Kidney (tissue), 14 donors: Measurements from ENCODE around the gene LSM3. TPM values are rescaled to one million over a fixed set of nuclear protein-coding genes. Genes with fewer than 3 reads are reported as not detected.

ENCODE experiments used
- DNase-seq, 5 donors: peaks; one replicate each; pipeline ENCODE4 v3.0.0-alpha.2; 2013 to 2020
- FAIRE-seq: peaks from 2 replicates; lab custom pipeline; 2012; peaks lifted over from hg19 to GRCh38; lab: Jason Lieb, UNC
- H3K27ac ChIP-seq, 2 donors: one replicate each; pipeline ENCODE4 v1.7.0; 2013; ENCODE audit warnings: low read depth in 2 of 2, low read length in 2 of 2, inconsistent platforms in 1 of 2
- H3K27me3 ChIP-seq: one replicate; pipeline ENCODE4 v1.7.1; 2013; ENCODE audit warnings: low read length, inconsistent platforms; ENCODE audit not compliant: control insufficient read depth, insufficient read depth
- H3K36me3 ChIP-seq, 3 donors: one replicate each; pipeline versions ENCODE4 v1.7.0 to v1.7.1; 2013; ENCODE audit warnings: low read length in 3 of 3, control low read depth in 1 of 3, inconsistent platforms in 1 of 3; ENCODE audit not compliant: insufficient read depth in 3 of 3, control insufficient read depth in 2 of 3
- H3K4me1 ChIP-seq, 3 donors: one replicate each; pipeline versions ENCODE4 v1.7.0 to v1.7.1; 2013; ENCODE audit warnings: low read length in 3 of 3, inconsistent platforms in 1 of 3, low read depth in 1 of 3; ENCODE audit not compliant: control insufficient read depth in 2 of 3, insufficient read depth in 2 of 3
- H3K4me3 ChIP-seq, 3 donors: one replicate each; pipeline versions ENCODE4 v1.7.0 to v1.8.1; 2013; ENCODE audit warnings: low read length in 3 of 3, control low read depth in 1 of 3, inconsistent platforms in 1 of 3
- H3K9ac ChIP-seq, 3 donors: one replicate each; pipeline versions ENCODE4 v1.7.0 to v1.7.1; 2013; ENCODE audit warnings: low read length in 3 of 3, control low read depth in 1 of 3, inconsistent platforms in 1 of 3
- H3K9me3 ChIP-seq, 3 donors: one replicate each; pipeline versions ENCODE4 v1.7.0 to v1.7.1; 2013; ENCODE audit warnings: low read length in 3 of 3, control low read depth in 1 of 3, inconsistent platforms in 1 of 3; ENCODE audit not compliant: control insufficient read depth in 2 of 3, insufficient read depth in 1 of 3
- intact Hi-C: fragments of 100-400 bp; cut with DNase I; formaldehyde crosslinking; loops from one replicate; pipeline ENCODE4 v1.11.1; 2022
- polyA plus RNA-seq: library from polyadenylated mRNA; stranded (reverse); fragments of 350-450 nt; fragmentation: Illumina TruSeq; extraction: RNeasy Lipid Tissue Mini Kit (QIAGEN cat#74804); gene quantifications from one replicate; pipeline ENCODE4 v1.2.3, GENCODE V29; 2014; ENCODE audit warnings: low read depth, low replicate concordance; ENCODE audit not compliant: insufficient read depth
- total RNA-seq: library from RNA; stranded (reverse); fragmentation: NEBNext Ultra II Directional; extraction: Animal tissue kit (Norgen Biotek cat#: 25700); gene quantifications from one replicate; pipeline ENCODE4 v1.2.1, GENCODE V29; 2021
- TF ChIP-seq, protein P1 (sequence below): IDR thresholded peaks from 3 replicates; pipeline ENCODE4 v1.5.1; 2012; ENCODE audit warnings: mild to moderate bottlenecking, moderate library complexity, borderline replicate concordance; ENCODE audit not compliant: insufficient read depth; ENCODE audit errors: extremely low read depth
- donor health status: control.
- donor health status: control.
- donor health status: control.
- donor health status: control.
- donor health status: control.
- donor health status: DM: yes; HTN: yes; CAD: no.
- donor health status: Normal renal cell carcinoma (clear cell type).

Gene LSM3
- total and polyA plus RNA-seq, 2 donors from 2014 or later: 11.9 to 30.2 TPM

DNA sequence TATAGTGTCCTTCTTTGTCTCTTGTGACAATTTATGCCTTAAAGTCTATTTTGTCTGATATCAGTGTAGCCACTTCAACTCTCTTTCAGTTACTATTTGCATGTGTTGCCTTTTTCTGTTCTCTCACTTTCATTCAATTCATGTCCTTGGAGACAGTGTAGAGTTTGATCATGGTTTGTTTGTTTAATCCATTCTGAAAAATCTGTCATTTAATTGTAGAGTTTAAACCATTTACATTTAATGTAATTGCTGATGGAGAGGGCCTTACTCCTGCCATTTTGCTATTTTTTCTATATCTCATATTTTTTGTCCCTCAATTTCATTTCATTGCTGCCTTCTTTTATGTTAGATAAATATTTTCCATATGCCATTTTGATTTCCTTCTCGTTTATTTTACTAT, 42.3 kb downstream of the LSM3 start:
- Histone ChIP-seq H3K9ac (no peak overlapping the region), H3K4me3 (no peak overlapping the region), H3K9me3 (peaks cover 0 to 4% (median 3%) of the 10 kb centered on the region in 3 donors), H3K4me1 (peaks cover 0 to 2% (median 0%) of the 10 kb centered on the region in 3 donors), H3K27me3 (no peaks in the 10 kb centered on the region), H3K36me3 (no peaks in the 10 kb centered on the region), H3K27ac (no peak overlapping the region)
- DNase-seq (no peak), FAIRE-seq (no peak)
- intact Hi-C loops: no loop called here
- TF ChIP-seq, protein P1, sequence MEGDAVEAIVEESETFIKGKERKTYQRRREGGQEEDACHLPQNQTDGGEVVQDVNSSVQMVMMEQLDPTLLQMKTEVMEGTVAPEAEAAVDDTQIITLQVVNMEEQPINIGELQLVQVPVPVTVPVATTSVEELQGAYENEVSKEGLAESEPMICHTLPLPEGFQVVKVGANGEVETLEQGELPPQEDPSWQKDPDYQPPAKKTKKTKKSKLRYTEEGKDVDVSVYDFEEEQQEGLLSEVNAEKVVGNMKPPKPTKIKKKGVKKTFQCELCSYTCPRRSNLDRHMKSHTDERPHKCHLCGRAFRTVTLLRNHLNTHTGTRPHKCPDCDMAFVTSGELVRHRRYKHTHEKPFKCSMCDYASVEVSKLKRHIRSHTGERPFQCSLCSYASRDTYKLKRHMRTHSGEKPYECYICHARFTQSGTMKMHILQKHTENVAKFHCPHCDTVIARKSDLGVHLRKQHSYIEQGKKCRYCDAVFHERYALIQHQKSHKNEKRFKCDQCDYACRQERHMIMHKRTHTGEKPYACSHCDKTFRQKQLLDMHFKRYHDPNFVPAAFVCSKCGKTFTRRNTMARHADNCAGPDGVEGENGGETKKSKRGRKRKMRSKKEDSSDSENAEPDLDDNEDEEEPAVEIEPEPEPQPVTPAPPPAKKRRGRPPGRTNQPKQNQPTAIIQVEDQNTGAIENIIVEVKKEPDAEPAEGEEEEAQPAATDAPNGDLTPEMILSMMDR: no peak

GRCh38 chr3:14221902-14222301, 43.3 kb downstream of the LSM3 start:
- TF ChIP-seq, protein P1: no peak
- no peak overlapping the region for H3K27ac ChIP-seq
- DNase-seq: no peak
- intact Hi-C loops: no loop called here
- H3K9ac ChIP-seq: no peak overlapping the region
- H3K36me3 ChIP-seq: no peaks in the 10 kb centered on the region
- H3K27me3 ChIP-seq: no peaks in the 10 kb centered on the region
- peaks cover 0 to 2% (median 0%) of the 10 kb centered on the region in 3 donors for H3K4me1 ChIP-seq
- no peak for FAIRE-seq
- no peak overlapping the region for H3K4me3 ChIP-seq
- H3K9me3 ChIP-seq: peaks cover 0 to 4% (median 3%) of the 10 kb centered on the region in 3 donors

- no peak for FAIRE-seq
- Histone ChIP-seq H3K4me3 (no peak overlapping the region), H3K27me3 (no peaks in the 10 kb centered on the region), H3K27ac (no peak overlapping the region), H3K9ac (no peak overlapping the region), H3K4me1 (peaks cover 0 to 2% (median 0%) of the 10 kb centered on the region in 3 donors), H3K36me3 (no peaks in the 10 kb centered on the region), H3K9me3 (peaks cover 0 to 4% (median 3%) of the 10 kb centered on the region in 3 donors)
- TF ChIP-seq, protein P1: no peak
- intact Hi-C loops: no loop called here
- DNase-seq: no peak
These were observed 43.8 kb downstream of the LSM3 start for GRCh38 chr3:14222457-14222856.

DNA sequence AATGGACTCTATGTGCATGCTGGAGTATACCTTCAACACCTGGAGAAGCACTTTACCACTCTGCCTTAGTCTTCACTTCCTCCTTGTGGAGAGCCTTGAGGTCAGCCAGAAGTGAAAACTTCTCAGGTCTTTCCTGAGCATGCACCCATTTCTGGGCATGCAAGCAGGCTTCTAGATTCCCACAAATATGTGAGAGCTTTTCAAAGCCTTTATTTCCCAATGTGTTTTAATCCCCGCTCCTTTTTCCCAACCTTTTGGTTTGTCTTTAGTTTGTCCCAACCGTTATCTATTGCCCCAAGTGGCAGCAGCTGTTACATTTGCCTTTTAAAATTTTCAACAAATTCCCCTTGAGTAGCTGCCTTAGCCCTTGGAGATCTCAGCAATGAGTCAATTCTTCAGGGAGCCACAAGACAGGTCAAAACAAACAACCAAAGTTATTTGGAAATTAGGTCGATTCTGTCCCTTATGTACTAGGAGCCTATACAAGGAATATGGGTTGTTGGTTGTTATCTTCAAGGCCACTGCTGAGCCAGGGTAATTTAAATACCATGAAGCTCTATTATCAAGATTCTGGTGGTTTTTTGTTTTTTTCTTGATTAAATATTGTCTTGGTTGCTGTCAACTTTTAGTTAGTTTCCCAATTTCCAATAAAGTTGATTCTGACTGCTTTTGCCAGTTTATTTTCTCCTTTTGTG, 44.4 kb downstream of the LSM3 start:
- FAIRE-seq: no peak
- intact Hi-C loops: no loop called here
- Histone ChIP-seq H3K4me3 (no peak overlapping the region), H3K4me1 (peaks cover 0 to 2% (median 0%) of the 10 kb centered on the region in 3 donors), H3K9me3 (peaks cover 0 to 4% (median 3%) of the 10 kb centered on the region in 3 donors), H3K9ac (no peak overlapping the region), H3K36me3 (no peaks in the 10 kb centered on the region), H3K27ac (no peak overlapping the region), H3K27me3 (no peaks in the 10 kb centered on the region)
- DNase-seq: no peak
- TF ChIP-seq, protein P1: no peak
